ENCODE data around the gene NUDT15. TPM values are rescaled to one million over a fixed set of nuclear protein-coding genes. Genes with fewer than 3 reads are reported as not detected.
"Not testable (repeated sequence)": the region's sequence is repeated elsewhere in the genome, so short reads cannot be mapped to it uniquely, and the experiment has no call there.

NUDT15 gene
- polyA plus RNA-seq, 1 experiment, result 17.1 TPM

- no peak overlapping the region for H3K4me3 ChIP-seq (ENCODE audit: low read depth, low read length)
- ChIA-PET CTCF (interaction anchor here (1.6 kb wide), 1 partner anchor 13 kb away, joined by 5 read pairs; the partner anchor contains the start of gene NUDT15), POLR2A (no interaction called here)
- H3K27ac ChIP-seq (ENCODE audit: low read depth, low read length), result no peak overlapping the region
- no peak for TF ChIP-seq CTCF (IDR thresholded peaks at IDR 0.05; ENCODE audit: low read depth, low read length)
- no peaks in the 10 kb centered on the region for H3K9me3 ChIP-seq (ENCODE audit: control insufficient read depth, insufficient read depth, low read length)
- no peaks in the 10 kb centered on the region for H3K27me3 ChIP-seq (ENCODE audit: control insufficient read depth, insufficient read depth, low read length)
- no peak for DNase-seq (ENCODE audit: low read depth, low spot score)
Measured at GRCh38 chr13:48050550-48050949, 13.0 kb downstream of the NUDT15 start.

- CTCF ChIA-PET, result no interaction called here
- no peak for DNase-seq (ENCODE audit: low read depth, low spot score)
- Histone ChIP-seq H3K27ac (ENCODE audit: low read depth, low read length) (no peak overlapping the region), H3K27me3 (ENCODE audit: control insufficient read depth, insufficient read depth, low read length) (no peaks in the 10 kb centered on the region), H3K9me3 (ENCODE audit: control insufficient read depth, insufficient read depth, low read length) (no peaks in the 10 kb centered on the region), H3K4me3 (ENCODE audit: low read depth, low read length) (no peak overlapping the region)
- POLR2A ChIA-PET, result no interaction called here
- TF ChIP-seq CTCF (IDR thresholded peaks at IDR 0.05; ENCODE audit: low read depth, low read length), result no peak
Measured at GRCh38 chr13:48054601-48055000, 17.1 kb downstream of the NUDT15 start.

- no peak for DNase-seq (ENCODE audit: low read depth, low spot score)
- Histone ChIP-seq H3K27me3 (ENCODE audit: control insufficient read depth, insufficient read depth, low read length) (no peaks in the 10 kb centered on the region), H3K9me3 (ENCODE audit: control insufficient read depth, insufficient read depth, low read length) (no peaks in the 10 kb centered on the region), H3K27ac (ENCODE audit: low read depth, low read length) (no peak overlapping the region), H3K4me3 (ENCODE audit: low read depth, low read length) (no peak overlapping the region)
- POLR2A ChIA-PET, result no interaction called here
- no peak for TF ChIP-seq CTCF (IDR thresholded peaks at IDR 0.05; ENCODE audit: low read depth, low read length)
- CTCF ChIA-PET, result no interaction called here
Measured at GRCh38 chr13:48055712-48056111, 18.2 kb downstream of the NUDT15 start.

DNA sequence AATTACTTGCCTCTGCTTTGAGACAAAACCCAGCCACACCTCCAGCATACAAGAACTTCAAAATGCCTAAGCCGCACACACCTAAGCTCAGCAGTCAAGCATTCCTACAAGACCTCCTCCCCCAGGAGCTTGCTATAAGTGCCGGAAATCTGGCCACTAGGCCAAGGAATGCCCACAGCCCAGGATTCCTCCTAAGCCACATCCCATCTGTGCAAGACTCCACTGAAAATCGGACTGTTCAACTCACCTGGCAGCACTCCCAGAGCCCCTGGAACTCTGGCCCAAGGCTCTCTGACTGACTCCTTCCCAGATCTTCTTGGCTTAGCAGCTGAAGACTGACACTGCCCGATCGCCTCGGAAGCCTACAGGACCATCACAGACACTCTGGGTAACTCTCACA is 21.0 kb downstream of the NUDT15 start:
- H3K27ac ChIP-seq (ENCODE audit: low read depth, low read length); H3K4me3 ChIP-seq (ENCODE audit: low read depth, low read length); POLR2A ChIA-PET; H3K27me3 ChIP-seq (ENCODE audit: control insufficient read depth, insufficient read depth, low read length); CTCF ChIA-PET; DNase-seq (ENCODE audit: low read depth, low spot score); H3K9me3 ChIP-seq (ENCODE audit: control insufficient read depth, insufficient read depth, low read length): not testable (repeated sequence)

DNA sequence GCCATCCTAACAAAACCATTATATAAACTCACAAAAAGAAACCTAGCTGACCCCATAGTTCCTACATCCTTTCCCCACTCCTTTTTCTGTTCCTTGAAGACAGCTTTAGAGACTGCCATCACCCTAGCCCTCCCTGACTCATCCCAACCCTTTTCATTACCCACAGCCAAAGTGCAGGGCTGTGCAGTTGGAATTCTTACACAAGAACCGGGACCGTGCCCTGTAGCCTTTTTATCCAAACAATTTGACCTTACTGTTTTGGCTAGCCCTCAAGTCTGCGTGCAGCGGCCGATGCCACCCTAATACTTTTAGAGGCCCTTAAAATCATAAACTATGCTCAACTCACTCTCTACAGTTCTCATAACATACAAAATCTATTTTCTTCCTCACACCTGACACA is 22.4 kb downstream of the NUDT15 start:
- CTCF ChIA-PET; DNase-seq (ENCODE audit: low read depth, low spot score); H3K27me3 ChIP-seq (ENCODE audit: control insufficient read depth, insufficient read depth, low read length); POLR2A ChIA-PET; H3K4me3 ChIP-seq (ENCODE audit: low read depth, low read length); H3K27ac ChIP-seq (ENCODE audit: low read depth, low read length); H3K9me3 ChIP-seq (ENCODE audit: control insufficient read depth, insufficient read depth, low read length): not testable (repeated sequence)

GRCh38 chr13:48066310-48066989 is 28.9 kb downstream of the NUDT15 start:
- Histone ChIP-seq H3K4me3 (ENCODE audit: low read depth, low read length) (no peak overlapping the region), H3K27me3 (ENCODE audit: control insufficient read depth, insufficient read depth, low read length) (no peaks in the 10 kb centered on the region), H3K27ac (ENCODE audit: low read depth, low read length) (no peak overlapping the region), H3K9me3 (ENCODE audit: control insufficient read depth, insufficient read depth, low read length) (peaks cover 25% of the 10 kb centered on the region)
- no peak for DNase-seq (ENCODE audit: low read depth, low spot score)
- ChIA-PET CTCF (interaction anchor here (1.2 kb wide), 1 partner anchor 28 kb away, joined by 5 read pairs; no protein-coding TSS in a partner anchor), POLR2A (no interaction called here)
- no peak for TF ChIP-seq CTCF (IDR thresholded peaks at IDR 0.05; ENCODE audit: low read depth, low read length)

Measured in AG04450 (cell line).